ENCODE results near the gene ACOT4.

DNA sequence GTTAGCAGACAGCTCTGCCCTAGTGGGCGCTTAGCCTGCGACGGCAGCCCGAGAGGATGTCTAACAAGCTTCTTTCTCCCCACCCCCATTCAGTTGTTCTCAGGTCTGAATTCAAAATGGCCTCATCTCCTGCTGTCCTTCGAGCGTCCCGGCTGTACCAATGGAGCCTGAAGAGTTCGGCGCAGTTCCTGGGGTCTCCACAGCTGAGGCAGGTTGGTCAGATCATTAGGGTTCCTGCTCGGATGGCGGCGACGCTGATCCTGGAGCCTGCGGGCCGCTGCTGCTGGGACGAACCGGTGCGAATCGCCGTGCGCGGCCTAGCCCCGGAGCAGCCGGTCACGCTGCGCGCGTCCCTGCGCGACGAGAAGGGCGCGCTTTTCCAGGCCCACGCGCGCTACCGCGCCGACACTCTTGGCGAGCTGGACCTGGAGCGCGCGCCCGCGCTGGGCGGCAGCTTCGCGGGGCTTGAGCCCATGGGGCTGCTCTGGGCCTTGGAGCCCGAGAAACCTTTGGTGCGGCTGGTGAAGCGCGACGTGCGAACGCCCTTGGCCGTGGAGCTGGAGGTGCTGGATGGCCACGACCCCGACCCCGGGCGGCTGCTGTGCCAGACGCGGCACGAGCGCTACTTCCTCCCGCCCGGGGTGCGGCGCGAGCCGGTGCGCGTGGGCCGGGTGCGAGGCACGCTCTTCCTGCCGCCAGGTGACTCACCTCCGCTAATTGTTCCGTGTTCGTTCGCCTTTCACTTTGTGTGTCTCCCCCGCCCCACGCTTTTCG, 22.3 kb upstream of the ACOT4 start, which contains the start of gene ACOT2:
- TF ChIP-seq, protein P1, sequence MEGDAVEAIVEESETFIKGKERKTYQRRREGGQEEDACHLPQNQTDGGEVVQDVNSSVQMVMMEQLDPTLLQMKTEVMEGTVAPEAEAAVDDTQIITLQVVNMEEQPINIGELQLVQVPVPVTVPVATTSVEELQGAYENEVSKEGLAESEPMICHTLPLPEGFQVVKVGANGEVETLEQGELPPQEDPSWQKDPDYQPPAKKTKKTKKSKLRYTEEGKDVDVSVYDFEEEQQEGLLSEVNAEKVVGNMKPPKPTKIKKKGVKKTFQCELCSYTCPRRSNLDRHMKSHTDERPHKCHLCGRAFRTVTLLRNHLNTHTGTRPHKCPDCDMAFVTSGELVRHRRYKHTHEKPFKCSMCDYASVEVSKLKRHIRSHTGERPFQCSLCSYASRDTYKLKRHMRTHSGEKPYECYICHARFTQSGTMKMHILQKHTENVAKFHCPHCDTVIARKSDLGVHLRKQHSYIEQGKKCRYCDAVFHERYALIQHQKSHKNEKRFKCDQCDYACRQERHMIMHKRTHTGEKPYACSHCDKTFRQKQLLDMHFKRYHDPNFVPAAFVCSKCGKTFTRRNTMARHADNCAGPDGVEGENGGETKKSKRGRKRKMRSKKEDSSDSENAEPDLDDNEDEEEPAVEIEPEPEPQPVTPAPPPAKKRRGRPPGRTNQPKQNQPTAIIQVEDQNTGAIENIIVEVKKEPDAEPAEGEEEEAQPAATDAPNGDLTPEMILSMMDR (IDR thresholded peaks at IDR 0.05), result peak in 2 of 4 experiments; percentile 12 to 32
- peak; percentile 39 to 58 for TF ChIP-seq POLR2A (IDR thresholded peaks at IDR 0.05)

Data from uterus (tissue), 2 donors.